Skeletal muscle tissue (tissue), 4 donors: ENCODE results near the gene HAT1. TPM values are rescaled to one million over a fixed set of nuclear protein-coding genes. Genes with fewer than 3 reads are reported as not detected.

Experiments
- H3K27ac ChIP-seq: one replicate; pipeline ENCODE4 v1.7.0; 2013; ENCODE audit warnings: mild to moderate bottlenecking, low read depth, low read length, inconsistent platforms
- H3K27me3 ChIP-seq, 3 donors: one replicate each; pipeline ENCODE4 v1.7.0; 2013; ENCODE audit warnings: low read length in 3 of 3; ENCODE audit not compliant: control insufficient read depth in 3 of 3, insufficient read depth in 3 of 3
- H3K36me3 ChIP-seq, 3 donors: one replicate each; pipeline ENCODE4 v1.7.0; 2013; ENCODE audit warnings: low read length in 3 of 3; ENCODE audit not compliant: control insufficient read depth in 3 of 3, insufficient read depth in 3 of 3
- H3K4me1 ChIP-seq, 3 donors: one replicate each; pipeline ENCODE4 v1.7.0; 2013; ENCODE audit warnings: low read length in 3 of 3, mild to moderate bottlenecking in 3 of 3; ENCODE audit not compliant: control insufficient read depth in 3 of 3, insufficient read depth in 3 of 3
- H3K4me3 ChIP-seq, 3 donors: one replicate each; pipeline ENCODE4 v1.7.0; 2013; ENCODE audit warnings: low read length in 3 of 3
- H3K9ac ChIP-seq, 3 donors: one replicate each; pipeline ENCODE4 v1.7.0; 2013; ENCODE audit warnings: low read length in 3 of 3, mild to moderate bottlenecking in 3 of 3, moderate library complexity in 2 of 3, low read depth in 1 of 3
- H3K9me3 ChIP-seq, 3 donors: one replicate each; pipeline ENCODE4 v1.7.0; 2013; ENCODE audit warnings: low read length in 3 of 3; ENCODE audit not compliant: control insufficient read depth in 3 of 3
- total RNA-seq: library from RNA; depleted of rRNA; stranded (reverse); fragments of >200 nt; gene quantifications from one replicate; pipeline ENCODE4 v1.2.3, GENCODE V29; 2014
- donor health status: Osteomylitis.

HAT1 gene
- total RNA-seq, 1 donor from 2014 or later, result 32.4 TPM

DNA sequence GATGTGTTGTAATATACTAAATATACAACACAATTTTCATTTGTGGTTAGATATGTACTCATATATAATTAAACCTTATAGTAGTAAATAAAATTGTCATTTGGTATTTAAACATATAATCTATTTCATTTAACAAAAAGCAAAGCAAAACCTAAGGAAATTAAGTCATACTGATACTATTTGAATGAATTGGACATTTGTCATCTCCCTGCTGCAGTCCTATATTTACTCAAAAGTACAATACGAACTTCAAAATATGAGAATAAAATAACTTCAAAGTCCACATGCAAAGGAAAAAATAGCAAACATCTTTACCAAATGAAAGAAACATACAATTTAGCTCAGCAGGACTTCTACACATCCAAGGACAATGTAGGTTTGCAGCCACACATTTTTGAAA lies 11.8 kb upstream of the HAT1 start:
- no peaks in the 10 kb centered on the region for H3K27me3 ChIP-seq

DNA sequence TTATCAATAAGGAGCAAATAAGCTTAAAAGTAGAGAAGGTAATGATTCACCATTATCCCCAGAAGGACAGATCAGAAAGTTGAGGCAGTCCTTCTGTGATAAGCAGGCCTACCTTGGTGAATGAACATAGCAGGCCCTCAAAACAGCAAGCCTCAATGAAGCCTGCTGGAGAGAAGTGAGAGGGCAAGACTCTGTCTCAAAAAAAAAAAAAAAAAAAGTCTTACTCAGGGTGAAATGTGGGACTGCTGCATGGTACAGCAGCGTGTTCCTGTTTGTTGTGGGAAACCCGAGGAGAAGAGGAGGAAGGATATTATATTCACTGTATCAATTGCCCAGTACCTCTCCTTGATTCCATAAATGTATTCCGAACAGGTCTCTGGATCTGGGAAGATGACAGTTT lies 8.7 kb upstream of the HAT1 start:
- Histone ChIP-seq H3K4me3 (no peak overlapping the region), H3K27ac (peak overlapping the region; percentile 34), H3K27me3 (no peaks in the 10 kb centered on the region), H3K9me3 (no peaks in the 10 kb centered on the region), H3K36me3 (no peaks in the 10 kb centered on the region), H3K4me1 (no peaks in the 10 kb centered on the region), H3K9ac (no peak overlapping the region)

More for the DNA sequence above, 11.8 kb upstream of the HAT1 start:
- Histone ChIP-seq H3K9me3 (no peaks in the 10 kb centered on the region), H3K4me3 (no peak overlapping the region), H3K27ac (no peak overlapping the region), H3K9ac (no peak overlapping the region), H3K36me3 (no peaks in the 10 kb centered on the region), H3K4me1 (no peaks in the 10 kb centered on the region)

DNA sequence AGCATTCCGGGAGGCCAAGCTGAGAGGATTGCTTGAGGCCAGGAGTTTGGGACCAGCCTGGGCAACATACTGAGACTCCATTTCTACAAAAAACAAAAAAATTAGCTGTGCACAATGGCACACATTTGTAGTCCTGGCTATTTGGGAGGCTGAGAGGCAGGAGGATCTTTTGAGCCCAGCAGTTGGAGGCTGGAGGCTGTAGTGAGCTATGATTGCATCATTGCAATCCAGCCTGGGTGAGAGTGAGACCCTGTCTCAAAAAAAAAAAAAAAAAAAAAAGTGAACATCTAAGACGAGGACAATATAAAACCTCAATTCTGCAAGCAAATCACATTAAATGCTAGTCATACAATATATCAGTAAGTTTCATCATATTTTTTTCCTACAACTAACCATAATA lies 2.8 kb upstream of the HAT1 start:
- Histone ChIP-seq H3K36me3 (no peaks in the 10 kb centered on the region), H3K9me3 (no peaks in the 10 kb centered on the region), H3K27me3 (no peaks in the 10 kb centered on the region), H3K4me1 (peaks cover 13 to 27% (median 16%) of the 10 kb centered on the region in 3 donors), H3K4me3 (no peak overlapping the region), H3K27ac (no peak overlapping the region), H3K9ac (no peak overlapping the region)

DNA sequence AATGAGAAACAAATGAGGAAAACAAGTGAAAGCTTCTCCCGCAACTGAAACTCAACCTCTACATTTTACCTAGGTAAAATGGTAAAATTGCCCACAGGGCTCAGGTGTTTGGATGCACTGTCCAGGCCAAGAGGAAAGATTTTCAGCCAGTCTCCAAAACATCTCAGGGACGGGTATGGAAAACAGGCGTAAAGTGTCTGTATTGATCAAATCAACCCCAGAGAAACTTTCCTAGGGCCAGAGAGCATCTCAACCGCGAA lies 361 bp upstream of the HAT1 start:
- peak overlapping the region; percentile 97 for H3K27ac ChIP-seq

DNA sequence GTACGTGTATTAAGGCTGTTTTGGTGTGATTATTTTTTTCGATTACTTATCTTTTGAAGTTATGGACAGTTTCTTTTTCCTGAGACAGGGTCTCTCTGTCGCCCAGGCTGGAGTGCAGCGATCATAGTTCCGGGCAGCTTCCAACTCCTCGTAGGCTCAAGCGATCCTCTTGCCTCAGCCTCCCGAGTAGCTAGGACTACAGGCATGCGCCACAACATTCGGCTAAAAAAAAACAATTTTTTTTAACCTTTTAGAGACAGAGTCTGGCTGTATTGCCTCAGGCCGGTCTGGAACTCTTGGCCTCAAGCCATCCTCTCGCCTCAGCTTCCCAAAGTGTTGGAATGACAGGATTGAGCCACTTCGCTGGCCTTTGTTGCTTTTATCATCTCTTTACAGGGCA lies 945 bp downstream of the HAT1 start:
- Histone ChIP-seq H3K4me1 (peaks cover 13 to 28% (median 16%) of the 10 kb centered on the region in 3 donors), H3K27me3 (no peaks in the 10 kb centered on the region), H3K9me3 (no peaks in the 10 kb centered on the region), H3K9ac (peak overlapping the region; percentile 91 to 100 (median 94)), H3K36me3 (peaks cover 0 to 9% (median 3%) of the 10 kb centered on the region in 3 donors), H3K4me3 (peak overlapping the region; percentile 92 to 99 (median 97)), H3K27ac (peak overlapping the region; percentile 97)

More for the DNA sequence above, 361 bp upstream of the HAT1 start:
- no peaks in the 10 kb centered on the region for H3K27me3 ChIP-seq
- H3K9ac ChIP-seq, result peak overlapping the region; percentile 94 to 100 (median 94)
- peak overlapping the region; percentile 77 to 97 (median 78) for H3K4me3 ChIP-seq
- no peaks in the 10 kb centered on the region for H3K9me3 ChIP-seq
- H3K4me1 ChIP-seq, result peaks cover 13 to 28% (median 16%) of the 10 kb centered on the region in 3 donors
- H3K36me3 ChIP-seq, result peaks cover 0 to 5% (median 0%) of the 10 kb centered on the region in 3 donors

DNA sequence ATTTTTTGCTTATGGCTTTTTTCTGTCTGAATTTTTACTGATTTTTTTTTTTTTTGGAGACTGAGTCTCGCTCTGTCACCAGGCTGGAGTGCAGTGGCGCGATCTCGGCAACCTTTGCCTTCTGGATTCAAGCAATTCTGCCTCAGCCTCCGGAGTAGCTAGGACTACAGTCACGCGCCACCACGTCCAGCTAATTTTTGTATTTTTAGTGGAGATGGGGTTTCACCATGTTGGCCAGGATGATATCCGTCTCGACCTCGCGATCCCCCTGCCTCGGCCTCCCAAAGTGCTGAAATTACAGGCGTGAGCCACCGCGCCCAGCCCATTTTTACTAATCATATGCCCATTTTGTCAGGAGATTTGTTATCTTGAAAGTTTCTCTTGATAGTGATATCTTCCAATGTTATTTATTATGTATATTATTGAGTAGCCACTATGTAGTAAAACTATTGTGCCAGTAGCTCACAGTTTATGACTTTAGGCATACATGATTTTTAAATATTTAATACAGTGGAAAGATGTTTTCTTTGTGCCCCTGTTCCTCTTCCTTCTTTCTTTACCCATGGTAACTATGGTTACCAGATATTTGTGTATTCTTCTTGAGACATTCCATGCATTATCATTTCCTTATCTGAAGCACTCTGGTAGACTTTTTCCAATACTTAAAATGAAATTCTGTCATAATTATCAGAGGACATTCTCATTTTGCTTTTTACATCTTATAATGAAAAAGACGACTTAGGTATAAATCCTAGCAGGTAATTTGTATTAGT lies 2.1 kb downstream of the HAT1 start:
- H3K9me3 ChIP-seq, result no peaks in the 10 kb centered on the region
- H3K4me1 ChIP-seq, result peaks cover 13 to 28% (median 16%) of the 10 kb centered on the region in 3 donors
- H3K9ac ChIP-seq, result no peak overlapping the region
- peaks cover 0 to 9% (median 3%) of the 10 kb centered on the region in 3 donors for H3K36me3 ChIP-seq
- no peak overlapping the region for H3K27ac ChIP-seq
- H3K27me3 ChIP-seq, result no peaks in the 10 kb centered on the region
- H3K4me3 ChIP-seq, result no peak overlapping the region

DNA sequence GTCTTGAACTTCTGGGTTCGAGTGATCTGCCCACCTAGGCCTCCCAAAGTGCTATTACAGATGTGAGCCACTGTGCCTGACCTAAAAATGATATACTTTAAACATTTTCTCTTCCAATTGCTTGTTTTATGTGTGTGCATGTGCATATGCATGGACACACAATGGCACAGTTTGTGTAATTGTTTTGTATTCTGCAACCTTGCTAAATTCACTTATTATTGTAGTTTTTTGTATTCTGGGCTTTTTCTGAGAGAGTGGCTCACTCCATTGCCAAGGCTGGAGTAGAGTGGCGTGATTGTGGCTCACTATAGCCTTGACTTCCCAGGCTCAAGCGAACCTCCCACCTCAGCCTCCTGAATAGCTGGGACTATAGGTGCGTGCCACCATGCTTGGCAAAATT lies 8.1 kb downstream of the HAT1 start:
- peaks cover 0 to 22% (median 7%) of the 10 kb centered on the region in 3 donors for H3K36me3 ChIP-seq
- H3K27ac ChIP-seq, result no peak overlapping the region

DNA sequence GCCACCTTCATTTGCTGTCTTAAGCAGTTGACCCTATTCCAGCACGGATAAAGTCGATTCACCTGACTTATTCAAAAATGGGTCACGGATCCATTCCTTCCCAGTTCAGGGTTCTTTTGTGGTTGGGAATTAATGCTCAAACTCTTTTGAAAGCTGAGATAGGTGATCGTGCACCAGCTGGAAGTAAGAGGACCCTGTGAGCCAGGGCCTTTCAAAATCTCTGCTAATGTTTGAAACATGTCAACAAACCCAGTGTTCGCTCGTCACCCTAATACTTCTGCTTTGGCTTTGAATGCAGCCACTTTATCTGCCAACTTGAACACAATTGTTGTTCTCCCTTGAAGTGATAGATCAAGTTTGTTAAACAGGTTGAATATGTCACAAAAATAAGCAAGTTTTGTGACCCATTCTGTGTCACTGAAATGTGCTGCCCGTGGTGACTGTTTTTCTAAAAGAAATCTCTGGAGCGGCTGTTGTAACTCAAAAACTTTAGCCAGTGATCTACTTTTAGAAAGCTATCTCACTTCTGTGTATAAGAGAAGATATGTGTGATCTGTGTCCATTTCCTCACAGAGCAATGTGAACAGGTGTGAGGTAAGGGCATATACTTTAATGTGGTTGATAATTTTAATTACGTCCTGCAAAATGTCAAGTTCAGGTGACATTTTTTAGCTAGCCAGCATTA lies 16.9 kb downstream of the HAT1 start:
- Histone ChIP-seq H3K36me3 (no peaks in the 10 kb centered on the region), H3K9ac (peak overlapping the region in 2 of 3 donors; percentile 52 to 75), H3K9me3 (no peaks in the 10 kb centered on the region), H3K27me3 (no peaks in the 10 kb centered on the region), H3K27ac (peak overlapping the region; percentile 89), H3K4me3 (peak overlapping the region; percentile 23 to 36 (median 27)), H3K4me1 (peaks cover 3 to 15% (median 11%) of the 10 kb centered on the region in 3 donors)

More for the DNA sequence above, 8.1 kb downstream of the HAT1 start:
- Histone ChIP-seq H3K27me3 (no peaks in the 10 kb centered on the region), H3K4me1 (no peaks in the 10 kb centered on the region), H3K4me3 (no peak overlapping the region), H3K9me3 (no peaks in the 10 kb centered on the region), H3K9ac (no peak overlapping the region)

DNA sequence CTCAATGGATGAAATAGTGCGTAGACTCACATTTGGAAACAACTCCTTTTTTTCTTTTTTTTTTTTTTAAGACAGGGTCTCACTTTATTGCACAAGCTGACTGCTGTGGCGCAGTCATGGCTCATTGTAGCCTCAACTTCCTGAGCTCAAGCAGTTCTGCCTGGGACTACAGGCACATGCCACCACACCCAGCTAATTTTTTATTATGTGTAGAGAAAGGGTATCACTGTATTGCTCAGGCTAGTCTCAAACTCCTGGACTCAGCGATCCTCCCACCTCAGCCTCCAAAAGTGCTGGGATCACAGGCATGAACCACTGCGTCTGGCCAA lies 17.4 kb downstream of the HAT1 start:
- H3K27me3 ChIP-seq, result no peaks in the 10 kb centered on the region
- H3K4me1 ChIP-seq, result peaks cover 3 to 15% (median 11%) of the 10 kb centered on the region in 3 donors
- H3K9me3 ChIP-seq, result no peaks in the 10 kb centered on the region
- peak overlapping the region; percentile 89 for H3K27ac ChIP-seq
- no peak overlapping the region for H3K9ac ChIP-seq
- H3K4me3 ChIP-seq, result no peak overlapping the region
- no peaks in the 10 kb centered on the region for H3K36me3 ChIP-seq

DNA sequence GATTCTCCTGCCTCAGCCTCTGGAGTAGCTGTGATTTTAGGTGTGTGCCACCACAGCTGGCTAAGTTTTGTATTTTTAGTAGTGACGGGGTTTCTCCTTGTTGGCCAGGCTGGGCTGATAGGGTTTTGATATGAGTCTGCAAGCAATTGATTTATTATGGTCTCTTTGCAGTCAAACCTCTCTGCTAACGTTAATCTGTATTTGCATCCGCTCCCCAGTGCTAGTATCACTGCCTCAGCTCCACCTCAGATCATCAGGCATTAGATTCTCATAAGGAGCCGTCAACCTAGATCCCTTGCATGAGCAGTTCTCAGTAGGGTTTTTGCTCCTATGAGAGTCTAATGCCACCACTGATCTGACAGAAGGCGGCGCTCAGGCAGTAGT lies 19.0 kb downstream of the HAT1 start:
- H3K27me3 ChIP-seq, result no peaks in the 10 kb centered on the region
- H3K4me3 ChIP-seq, result no peak overlapping the region
- no peak overlapping the region for H3K9ac ChIP-seq
- peaks cover 3 to 15% (median 11%) of the 10 kb centered on the region in 3 donors for H3K4me1 ChIP-seq
- no peaks in the 10 kb centered on the region for H3K36me3 ChIP-seq
- H3K27ac ChIP-seq, result no peak overlapping the region
- H3K9me3 ChIP-seq, result no peaks in the 10 kb centered on the region
